Activated CD8-positive, alpha-beta memory T cell treated with anti-CD3 and anti-CD28 coated beads, Interleukin-2, amount 50 U/mL, for 4 hours (primary cell): Measurements from ENCODE around the gene ADGRV1.
"Not testable (repeated sequence)": the region's sequence is repeated elsewhere in the genome, so short reads cannot be mapped to it uniquely, and the experiment has no call there.

ENCODE experiments used
- DNase-seq: peaks from one replicate; pipeline ENCODE4 v3.0.0-alpha.2; 2020

The ADGRV1 gene

DNA sequence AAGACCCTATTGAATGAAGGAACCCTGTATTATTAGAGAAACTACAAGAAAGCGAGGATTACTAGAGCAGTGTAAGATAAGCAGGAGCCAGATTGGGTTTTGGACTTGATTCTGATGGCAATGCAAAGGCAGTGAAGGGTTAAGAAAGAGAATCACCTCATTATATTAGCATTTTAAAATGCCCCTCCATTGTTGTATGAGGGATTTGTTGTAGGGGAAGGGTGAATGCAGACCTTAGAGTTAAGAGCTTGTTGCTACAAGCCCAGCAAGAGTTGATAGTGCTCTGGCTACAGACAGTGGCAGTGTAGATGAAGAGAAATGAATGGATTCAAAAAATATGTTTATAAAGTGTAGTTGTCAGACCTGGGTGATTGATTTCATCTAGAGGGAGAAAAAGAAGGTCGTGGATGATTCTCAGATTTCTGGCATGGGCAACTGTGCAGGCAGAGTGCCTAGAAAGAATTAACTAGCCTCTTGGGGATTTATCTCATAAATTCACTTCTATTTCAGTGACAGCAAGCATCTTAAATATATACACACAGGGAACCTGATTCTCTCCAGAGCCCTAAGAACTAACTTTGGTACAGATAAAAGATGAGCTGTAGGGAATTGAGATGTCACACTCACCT, 479.7 kb downstream of the ADGRV1 start:
- no peak for DNase-seq

DNA sequence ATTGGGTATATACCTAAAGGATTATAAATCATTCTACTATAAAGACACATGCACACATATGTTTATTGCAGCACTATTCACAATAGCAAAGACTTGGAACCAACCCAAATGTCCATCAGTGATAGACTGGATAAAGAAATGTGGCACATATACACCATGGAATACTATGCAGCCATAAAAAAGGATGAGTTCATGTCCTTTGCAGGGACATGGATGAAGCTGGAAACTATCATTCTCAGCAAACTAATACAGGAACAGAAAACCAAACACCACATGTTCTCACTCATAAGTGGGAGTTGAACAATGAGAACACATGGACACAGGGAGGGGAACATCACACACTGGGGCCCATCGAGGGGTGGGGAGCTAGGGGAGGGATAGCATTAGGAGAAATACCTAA, 482.5 kb downstream of the ADGRV1 start:
- DNase-seq = not testable (repeated sequence)

DNA sequence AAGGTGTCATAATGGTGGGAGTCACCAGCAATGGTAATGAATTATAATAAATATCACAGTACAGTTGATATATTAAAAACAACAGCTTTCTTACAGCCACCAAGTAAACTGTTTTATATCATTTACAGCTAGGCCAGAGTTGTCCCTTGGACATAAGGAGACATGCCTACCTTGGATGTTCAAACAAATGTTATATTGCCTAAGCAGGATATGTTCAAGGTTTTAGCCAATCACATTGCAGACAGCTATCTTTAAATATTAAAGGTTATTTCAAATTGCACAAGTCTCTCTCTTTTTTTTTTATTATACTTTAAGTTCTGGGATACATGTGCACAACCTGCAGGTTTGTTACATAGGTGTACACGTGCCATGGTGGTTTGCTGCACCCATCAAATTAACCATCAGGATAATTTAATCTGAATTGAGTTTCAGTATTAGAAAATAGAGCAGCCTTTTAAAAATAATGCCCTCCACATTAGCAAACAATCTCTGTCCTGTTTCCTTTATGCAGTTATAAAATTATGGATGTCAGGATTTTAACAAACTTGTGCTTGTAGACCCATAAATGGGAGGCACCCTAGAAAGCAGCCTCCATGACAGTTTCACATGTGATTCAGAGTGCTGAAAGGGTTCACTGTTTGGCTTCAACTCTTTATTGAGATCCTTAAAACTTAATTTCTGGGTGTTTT, 483.8 kb downstream of the ADGRV1 start:
- DNase-seq = no peak

DNA sequence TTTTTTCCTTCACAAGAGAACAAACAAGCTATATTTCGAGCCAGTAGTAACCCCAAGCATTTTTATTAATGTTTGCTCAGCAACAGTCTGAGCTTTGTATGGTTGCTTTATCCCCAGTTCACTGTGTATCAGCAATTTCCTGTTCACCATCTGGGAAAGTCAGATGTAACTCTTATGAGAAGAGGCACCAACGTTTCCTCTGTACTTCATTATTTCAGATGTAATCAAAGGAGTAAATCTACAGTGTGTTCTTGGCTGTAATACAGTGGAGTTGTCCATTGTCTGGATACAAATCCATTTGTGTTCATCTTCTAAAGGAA, 484.3 kb downstream of the ADGRV1 start:
- no peak for DNase-seq

DNA sequence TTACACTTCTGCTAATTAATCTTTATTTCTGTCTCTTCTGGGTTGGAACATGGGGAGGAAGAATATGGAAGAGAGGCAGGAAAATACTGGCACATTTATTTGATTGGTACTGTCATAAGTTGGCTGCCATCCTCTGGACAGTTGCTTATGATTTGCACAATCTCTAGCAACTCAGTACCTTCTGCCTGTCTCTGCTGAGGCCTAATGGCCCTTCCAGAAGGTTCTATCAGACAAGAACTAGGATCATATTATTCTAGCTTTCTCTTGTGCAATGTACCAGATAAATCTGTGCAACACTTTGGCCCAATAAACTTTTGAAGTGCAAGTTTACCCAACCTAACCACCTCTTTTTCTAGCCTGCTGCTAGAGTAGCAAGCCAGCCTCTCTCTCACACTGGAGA, 489.5 kb downstream of the ADGRV1 start:
- DNase-seq = no peak

DNA sequence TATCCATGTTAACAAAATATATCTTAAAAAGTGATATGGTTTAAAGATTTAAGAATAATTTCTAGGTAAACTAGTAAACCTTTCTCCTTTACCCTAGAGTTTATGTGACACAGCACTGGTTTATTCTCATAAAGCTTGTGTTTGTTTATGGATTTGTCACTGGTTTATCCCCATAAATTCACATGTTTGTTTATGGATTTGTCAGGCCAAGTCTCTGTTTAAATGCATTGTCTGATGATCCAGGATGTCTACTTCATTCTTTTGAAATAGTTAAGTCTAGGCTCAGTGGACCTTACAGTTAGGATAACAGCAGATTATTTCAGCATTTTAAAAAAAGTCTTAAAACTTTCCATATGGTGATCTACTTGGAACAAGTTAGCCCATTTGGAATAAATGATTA, 490.5 kb downstream of the ADGRV1 start:
- DNase-seq = no peak

DNA sequence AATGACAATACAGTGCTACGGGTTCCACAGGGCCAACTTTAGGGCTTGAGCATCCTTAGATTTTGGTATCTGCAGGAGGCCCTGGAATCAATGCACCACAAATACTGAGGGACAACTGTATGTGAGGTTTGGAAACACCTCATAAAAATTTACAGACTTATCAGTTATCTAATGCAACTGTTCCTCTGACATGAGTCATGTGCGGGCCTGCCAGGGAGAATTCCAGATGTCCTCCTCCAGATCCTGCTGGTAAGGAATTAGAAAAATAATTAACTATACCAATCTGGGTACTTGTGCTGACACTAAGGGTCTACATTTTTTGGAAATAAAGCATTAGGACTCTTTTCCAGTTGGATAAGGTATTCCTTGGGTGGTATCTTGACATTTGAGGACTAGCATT, 491.2 kb downstream of the ADGRV1 start:
- no peak for DNase-seq

DNA sequence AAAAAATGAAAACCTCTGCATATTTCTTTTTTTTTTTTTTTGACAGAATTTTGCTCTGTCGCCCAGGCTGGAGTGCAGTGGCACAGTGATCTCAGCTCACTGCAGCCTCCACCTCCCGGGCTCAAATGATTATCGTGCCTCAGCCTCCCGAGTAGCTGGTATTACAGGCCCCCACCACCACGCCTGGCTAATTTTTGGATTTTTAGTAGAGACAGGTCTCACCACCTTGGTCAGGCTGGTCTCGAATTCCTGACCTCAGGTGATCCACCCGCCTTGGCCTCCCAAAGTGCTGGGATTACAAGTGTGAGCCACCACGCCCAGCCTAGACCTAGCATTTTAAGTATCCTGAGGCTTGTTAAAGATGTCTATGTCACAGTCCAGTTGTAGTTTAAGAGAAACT, 493.8 kb downstream of the ADGRV1 start:
- not testable (repeated sequence) for DNase-seq

DNA sequence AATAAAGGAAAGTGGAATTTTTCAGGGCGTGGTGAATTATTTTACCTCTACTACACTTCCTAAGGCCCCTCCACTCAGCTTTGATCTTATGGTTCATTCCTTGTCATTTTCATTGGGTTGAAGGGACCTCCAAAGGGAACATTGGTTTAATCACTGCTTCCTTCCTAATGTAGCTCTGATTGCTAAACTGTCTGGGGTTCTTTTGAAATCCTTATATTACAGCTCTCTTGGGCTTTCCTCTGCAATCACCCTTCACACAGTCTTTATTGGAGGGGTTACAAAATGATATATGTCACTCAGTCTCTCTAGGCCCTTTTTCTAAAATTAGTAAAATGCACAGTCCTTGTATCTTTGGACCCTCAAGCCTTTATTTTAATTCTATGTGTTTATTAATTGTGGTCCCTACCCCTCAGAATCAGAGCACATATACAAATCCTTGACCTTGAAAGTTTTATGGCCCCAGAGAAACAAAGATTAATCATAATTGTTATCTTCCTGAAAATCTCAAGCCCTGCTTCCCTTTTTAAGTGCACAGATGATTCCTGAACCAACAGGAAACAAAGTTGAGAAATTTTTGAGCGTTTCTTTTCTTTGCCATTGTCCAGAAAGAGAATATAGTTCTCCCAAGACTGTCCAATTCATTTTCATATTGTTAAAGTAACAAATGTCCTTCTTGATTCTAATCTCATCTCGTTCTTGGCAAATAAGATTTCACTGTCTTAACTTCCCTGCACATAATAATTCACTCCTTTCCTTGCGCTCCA, 494.6 kb downstream of the ADGRV1 start:
- DNase-seq = no peak

DNA sequence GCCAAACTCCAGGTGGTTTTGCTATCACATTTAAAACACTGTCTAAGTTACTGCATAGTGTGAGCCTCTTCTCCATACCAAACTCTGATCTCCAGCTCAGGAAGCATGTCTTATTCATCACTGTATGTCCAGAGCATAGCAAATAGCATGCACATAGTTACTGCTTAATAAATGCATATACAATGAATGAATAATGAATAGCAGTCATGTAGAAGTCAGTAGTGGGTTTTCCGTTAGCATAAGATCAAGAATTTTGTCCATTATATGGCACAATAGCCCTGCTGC, 495.1 kb downstream of the ADGRV1 start:
- no peak for DNase-seq

DNA sequence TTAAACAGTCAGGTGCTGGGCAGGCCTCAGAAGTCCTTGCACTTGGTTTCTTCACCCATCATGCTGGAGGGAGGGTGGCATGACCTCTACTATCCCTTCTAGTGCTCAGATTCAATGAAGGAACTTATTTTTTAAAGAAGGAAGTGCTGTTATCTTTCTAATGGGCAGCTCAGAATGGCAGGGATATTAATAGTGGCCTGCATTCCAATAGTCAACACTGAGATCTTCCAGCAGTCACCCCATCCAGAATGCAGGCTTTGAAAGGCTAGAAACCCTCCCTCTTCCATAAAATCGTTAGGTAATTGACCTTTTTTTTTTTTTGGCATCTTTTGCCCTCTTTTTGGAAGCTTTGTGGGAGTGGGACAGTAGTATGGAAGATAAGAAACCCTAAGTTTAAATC, 499.6 kb downstream of the ADGRV1 start:
- no peak for DNase-seq

DNA sequence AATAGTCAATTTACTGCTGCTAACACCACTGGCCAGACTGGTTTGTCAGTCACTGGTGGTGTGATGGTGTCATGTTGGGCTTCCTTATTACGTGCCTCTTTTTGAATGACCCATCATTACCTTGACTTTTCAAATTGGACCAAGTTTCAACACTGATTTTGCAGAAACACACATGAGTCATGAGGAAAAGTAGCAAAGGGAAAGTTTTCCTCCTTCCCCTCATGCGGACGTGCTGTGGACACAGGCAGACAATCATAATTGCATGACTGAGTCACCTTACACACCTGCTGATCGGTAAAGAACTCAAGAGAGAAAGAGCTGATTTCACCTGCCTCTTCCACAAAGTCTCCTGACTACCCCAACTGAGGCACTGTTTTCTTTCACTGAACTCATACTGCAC, 500.0 kb downstream of the ADGRV1 start:
- no peak for DNase-seq

DNA sequence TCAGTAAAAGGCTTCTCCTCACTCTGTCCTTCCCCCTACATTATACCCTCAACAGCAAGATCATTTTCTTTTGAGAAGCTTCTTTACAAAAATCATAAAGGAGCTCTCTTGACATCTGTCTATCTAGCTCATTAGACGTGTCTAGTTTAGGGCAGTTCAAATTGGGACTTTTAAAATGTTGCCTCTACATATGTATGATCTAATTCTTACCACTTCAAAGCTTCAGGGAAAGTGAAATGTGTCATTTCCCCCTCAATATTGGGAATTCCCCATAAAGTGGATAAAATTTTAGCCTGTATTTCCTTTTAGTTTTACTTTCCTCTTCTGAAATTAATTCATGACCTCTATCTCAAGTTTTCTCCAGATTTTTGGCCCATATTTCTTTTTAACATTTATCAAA, 500.8 kb downstream of the ADGRV1 start:
- DNase-seq = no peak

DNA sequence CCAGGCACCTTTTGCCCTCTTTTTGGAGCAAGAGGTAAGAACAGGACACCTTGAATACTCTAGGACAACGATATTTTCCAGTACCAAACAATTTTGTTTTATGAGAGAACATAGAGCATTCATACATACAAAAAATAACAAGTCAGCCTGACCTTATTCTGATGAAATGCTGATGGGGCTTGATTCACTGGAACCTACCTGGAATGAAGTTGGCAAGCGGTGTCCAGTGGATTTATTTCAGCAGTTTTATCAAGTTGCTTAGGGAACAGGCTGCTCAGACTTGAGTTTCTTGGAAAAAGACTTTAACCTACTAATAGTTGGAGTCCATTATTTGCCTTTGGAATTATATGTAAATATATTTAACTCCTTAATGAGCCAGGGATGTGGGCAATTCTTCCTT, 502.5 kb downstream of the ADGRV1 start:
- DNase-seq = no peak

DNA sequence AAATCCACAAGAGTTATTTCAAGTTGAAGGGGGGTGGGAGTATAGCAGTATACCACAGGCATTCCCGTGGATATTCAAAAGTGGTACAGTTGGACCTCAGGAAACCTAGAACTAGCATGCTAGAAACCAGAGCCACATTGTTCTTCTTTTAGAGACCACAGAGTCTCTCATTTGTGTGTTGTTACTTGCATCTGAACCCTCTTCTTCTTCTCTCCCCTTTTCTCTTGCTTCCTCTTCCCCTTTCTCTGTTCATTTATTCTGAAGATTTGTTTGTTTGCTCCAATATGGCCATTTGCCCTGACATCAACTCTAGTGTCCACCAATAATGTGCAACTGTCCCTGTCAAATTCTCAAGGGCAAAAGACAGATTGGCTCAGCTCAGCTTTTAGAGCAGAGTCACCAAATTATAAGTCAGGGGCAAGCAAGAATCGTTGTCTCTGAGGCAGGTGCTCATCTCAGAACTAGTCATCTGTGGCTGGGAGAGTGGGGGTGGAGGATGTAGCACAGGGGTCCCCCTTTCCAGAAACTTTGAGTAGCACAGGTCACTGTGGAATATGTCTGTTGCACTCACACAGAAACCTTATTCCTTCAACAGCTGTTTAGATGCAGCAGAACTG, 503.5 kb downstream of the ADGRV1 start:
- no peak for DNase-seq

DNA sequence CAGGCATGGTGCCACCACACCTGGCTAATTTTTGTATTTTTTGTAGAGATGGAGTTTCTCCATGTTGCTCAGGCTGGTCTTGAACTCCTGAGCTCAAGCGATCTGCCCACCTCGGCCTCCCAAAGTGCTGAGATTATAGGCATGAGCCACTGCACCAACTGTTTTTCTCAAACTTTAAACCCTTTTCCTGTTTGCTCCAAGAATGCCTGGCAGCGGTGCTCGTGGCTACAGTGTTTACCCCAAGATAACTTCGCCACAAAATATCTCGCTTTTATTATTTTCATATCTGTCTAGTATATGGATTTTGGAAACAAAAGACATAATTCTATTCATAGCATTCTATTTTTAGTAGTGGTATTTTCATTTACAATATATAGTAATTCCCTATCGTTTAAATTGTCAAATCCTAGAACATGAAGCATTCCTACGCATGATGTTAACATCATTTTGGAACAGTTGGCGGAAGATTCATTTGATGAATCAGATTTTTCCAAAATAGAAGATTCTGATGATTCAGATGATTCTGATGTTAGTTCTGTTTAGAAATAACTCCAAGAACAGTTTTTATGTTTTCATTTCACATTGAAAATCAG, 504.6 kb downstream of the ADGRV1 start:
- DNase-seq = not testable (repeated sequence)

DNA sequence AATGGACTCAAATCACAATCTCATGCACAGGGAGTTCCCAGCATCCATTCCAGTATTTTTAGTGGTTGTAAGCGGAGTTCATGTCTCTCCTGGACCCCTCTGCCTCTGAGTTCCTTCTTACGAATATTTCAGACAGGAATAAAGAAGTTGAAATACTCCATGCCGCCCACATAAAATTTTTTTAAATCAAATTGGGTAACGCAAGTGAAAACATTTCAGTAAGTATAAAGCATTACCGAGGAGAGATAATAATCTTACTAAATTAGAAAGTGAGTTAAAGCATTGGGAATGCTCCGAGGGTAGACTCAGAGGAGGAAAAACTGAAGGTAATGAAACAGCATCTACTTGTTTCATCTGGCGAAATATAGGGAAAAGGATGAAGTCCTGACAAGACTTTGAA, 506.9 kb downstream of the ADGRV1 start:
- no peak for DNase-seq

DNA sequence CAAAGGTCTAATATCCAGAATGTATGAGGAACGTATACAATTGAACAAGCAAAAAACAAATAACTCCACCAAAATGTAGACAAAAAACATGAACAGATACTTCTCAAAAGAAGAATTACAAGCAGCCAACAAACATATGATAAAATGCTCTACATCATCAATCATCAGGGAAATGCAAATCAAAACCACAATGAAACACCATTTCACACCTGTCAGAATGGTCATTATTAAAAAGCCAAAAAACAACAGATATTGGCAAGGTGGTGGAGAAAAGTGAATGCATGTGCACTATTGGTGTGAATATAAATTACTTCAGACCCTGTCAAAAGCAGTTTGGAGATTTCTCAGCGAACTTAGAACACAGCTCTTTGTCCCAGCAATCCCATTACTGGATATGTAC, 510.8 kb downstream of the ADGRV1 start:
- DNase-seq = no peak

DNA sequence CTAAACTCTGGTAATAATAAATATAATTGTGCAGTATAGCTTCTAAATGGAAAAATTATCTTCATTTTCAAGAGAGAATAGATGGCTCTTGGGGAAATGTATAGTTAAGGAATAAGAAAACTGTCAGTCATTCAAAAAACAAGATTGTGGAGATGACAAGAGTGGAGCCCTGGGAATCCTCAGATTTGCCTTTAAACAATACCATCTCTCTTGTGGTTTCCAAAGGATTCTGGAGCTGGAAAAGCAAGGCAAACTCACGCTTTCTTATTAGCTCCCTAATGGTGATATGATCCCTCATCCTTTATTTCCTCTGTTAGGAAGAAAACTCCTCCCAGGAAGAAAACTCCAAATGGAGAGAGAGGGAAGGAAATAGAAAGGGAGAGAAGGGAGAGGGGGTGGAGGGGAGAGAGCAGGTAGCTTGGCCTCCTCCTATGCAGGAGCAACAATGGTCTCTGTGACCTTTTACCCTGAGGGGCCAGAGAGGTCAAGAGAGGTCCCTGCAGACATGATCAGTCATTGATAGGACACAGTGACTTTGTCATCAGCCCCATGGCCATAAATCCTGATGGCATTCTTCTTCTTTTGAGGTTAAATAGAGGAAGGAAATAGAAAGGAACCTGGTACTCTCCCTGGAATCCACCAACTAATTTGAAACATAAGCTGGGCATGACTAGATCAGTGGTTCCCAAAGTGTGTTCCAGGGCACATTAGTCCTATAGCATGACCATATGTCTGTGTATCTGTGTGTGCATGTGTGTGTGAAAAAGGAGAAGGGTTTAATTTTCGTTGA, 512.4 kb downstream of the ADGRV1 start:
- no peak for DNase-seq

DNA sequence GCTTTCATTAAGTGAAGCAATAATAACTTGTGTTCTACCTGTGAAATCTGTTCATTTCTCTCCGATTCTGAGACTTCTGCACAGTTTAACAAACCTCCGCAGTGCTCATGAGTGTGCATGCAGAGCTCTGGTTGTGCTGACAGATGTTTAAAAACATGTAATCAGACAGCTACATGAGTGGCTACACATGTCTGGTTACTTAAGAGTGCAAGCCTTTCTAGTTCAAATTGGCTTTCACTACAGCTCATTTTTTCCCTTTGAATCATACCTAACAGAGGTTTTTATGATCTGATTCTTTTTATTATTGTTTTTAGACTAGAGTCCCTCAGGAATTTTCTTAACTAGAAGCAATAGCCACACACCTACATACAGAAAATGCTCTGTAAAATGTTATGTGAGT, 514.3 kb downstream of the ADGRV1 start:
- no peak for DNase-seq

DNA sequence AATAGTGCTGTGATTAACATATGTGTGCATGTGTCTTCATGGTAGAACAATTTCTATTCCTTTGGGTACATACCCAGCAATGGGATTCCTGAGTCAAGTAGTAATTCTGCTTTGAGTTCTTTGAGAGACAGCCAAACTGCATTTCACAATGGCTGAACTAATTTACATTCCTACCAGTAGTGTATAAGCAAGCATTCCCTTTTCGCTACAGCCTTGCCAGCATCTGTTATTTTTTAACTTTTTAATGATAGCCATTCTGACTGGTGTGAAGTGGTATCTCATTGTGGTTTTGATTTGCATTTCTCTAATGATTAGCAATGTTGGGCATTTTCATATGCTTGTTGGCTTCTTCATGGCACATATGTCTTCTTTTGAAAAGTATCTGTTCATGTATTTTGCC, 516.0 kb downstream of the ADGRV1 start:
- DNase-seq = no peak

DNA sequence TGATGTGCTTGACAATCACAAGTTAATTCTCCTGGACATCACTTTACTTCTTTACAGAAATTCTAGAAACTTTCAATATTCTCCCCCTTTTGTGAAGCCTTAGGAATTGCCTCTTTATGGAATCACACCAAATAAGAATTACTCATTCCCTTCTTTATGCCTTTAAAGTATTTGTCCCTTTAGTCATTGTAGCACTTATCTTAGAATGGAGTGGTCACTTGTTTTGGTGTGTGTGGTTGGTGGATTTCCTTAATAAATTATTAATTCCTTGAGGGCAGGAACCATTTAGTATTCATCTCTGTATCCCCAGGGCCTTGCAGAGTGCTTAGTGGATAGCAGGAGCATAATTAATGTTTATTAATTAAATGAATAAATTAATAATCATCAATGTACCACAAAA, 517.5 kb downstream of the ADGRV1 start:
- no peak for DNase-seq

DNA sequence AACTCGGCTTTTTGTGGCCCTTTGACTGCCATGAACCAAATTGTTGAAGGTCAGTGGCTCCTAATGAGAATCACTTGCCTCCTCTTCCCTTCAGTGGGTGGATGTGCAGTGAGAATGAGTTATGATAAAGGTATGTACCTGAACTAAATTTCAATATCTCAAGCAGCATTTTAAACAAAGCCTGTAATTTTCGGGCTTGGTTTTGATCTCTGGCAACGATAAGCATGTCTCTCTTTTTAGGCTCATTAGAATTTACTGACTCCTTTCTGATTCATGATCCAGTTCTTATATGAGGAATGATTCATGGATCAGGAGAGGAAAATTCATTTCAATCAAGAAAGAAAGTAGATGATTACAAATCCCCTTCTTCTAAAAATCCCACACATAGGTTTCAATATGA, 519.0 kb downstream of the ADGRV1 start:
- no peak for DNase-seq
